NCI-H2107 treated with DMSO at 0.1 percent for 48 hours (cell line): ENCODE results near the gene ANAPC15.

Source experiments
- DNase-seq: peaks from one replicate; lab custom pipeline; 2025; ENCODE audit not compliant: unreplicated experiment; lab: John Stamatoyannopoulos, UW

ANAPC15 gene

GRCh38 chr11:72085621-72086351 lies 26.7 kb downstream of the ANAPC15 start:
- peak; percentile 99 for DNase-seq

- no peak for DNase-seq
Measured at GRCh38 chr11:72084965-72085364, 27.5 kb downstream of the ANAPC15 start.

- DNase-seq, result no peak
Measured at GRCh38 chr11:72084076-72084475, 28.4 kb downstream of the ANAPC15 start.

GRCh38 chr11:72083414-72083813 lies 29.1 kb downstream of the ANAPC15 start:
- DNase-seq, result no peak

- peak; percentile 66 for DNase-seq
Measured at GRCh38 chr11:72081821-72082453, 30.6 kb downstream of the ANAPC15 start.

- DNase-seq, result no peak
Measured at GRCh38 chr11:72081184-72081644, 31.3 kb downstream of the ANAPC15 start.

- peak; percentile 99 for DNase-seq
Measured at GRCh38 chr11:72080326-72081183, 31.9 kb downstream of the ANAPC15 start, which contains the start of the genes LRRC51 and NUMA1. Gene LRRC51, plus strand, starts transcription at chr11:72080850. Its CDS starts 8,234 bp downstream, at chr11:72089084. Gene NUMA1, minus strand, starts transcription at chr11:72080542. Its CDS starts 44,599 bp downstream, at chr11:72035943.

- no peak for DNase-seq
Measured at GRCh38 chr11:72079819-72080325, 32.6 kb downstream of the ANAPC15 start.

- no peak for DNase-seq
Measured at GRCh38 chr11:72078477-72078876, 34.0 kb downstream of the ANAPC15 start.

- DNase-seq, result no peak
Measured at GRCh38 chr11:72075756-72076155, 36.7 kb downstream of the ANAPC15 start.

- DNase-seq, result no peak
Measured at GRCh38 chr11:72075109-72075508, 37.4 kb downstream of the ANAPC15 start.

- no peak for DNase-seq
Measured at GRCh38 chr11:72072348-72072747, 40.1 kb downstream of the ANAPC15 start.

- DNase-seq, result no peak
Measured at GRCh38 chr11:72070491-72070890, 42.0 kb downstream of the ANAPC15 start.

- no peak for DNase-seq
Measured at GRCh38 chr11:72069787-72070251, 42.7 kb downstream of the ANAPC15 start.

GRCh38 chr11:72069200-72069599 lies 43.3 kb downstream of the ANAPC15 start:
- no peak for DNase-seq

GRCh38 chr11:72067676-72068075 lies 44.8 kb downstream of the ANAPC15 start:
- no peak for DNase-seq

GRCh38 chr11:72067266-72067665 lies 45.2 kb downstream of the ANAPC15 start:
- DNase-seq, result no peak

GRCh38 chr11:72066855-72067254 lies 45.6 kb downstream of the ANAPC15 start:
- DNase-seq, result no peak

- no peak for DNase-seq
Measured at GRCh38 chr11:72061739-72062396, 50.6 kb downstream of the ANAPC15 start.
